Mesothelial cell of epicardium (in vitro differentiated cells): ENCODE measurements around the gene ASTN1. TPM values are rescaled to one million over a fixed set of nuclear protein-coding genes. Genes with fewer than 3 reads are reported as not detected.

Source experiments
- DNase-seq, 2 experiments: peaks; one replicate each; pipeline ENCODE4 v3.0.0; 2021; ENCODE audit warnings: low spot score in 2 of 2; ENCODE audit not compliant: unreplicated experiment in 2 of 2
- H3K27ac Mint-ChIP-seq: 2 replicates; pipeline ENCODE4 v1.8.0; 2021; ENCODE audit warnings: mixed read lengths
- H3K27me3 Mint-ChIP-seq: 2 replicates; pipeline ENCODE4 v1.8.0; 2021; ENCODE audit warnings: low read depth, mixed read lengths
- H3K36me3 Mint-ChIP-seq: 2 replicates; pipeline ENCODE4 v1.8.0; 2021; ENCODE audit warnings: mixed read lengths
- H3K4me1 Mint-ChIP-seq: 2 replicates; pipeline ENCODE4 v1.8.0; 2021; ENCODE audit warnings: mixed read lengths
- H3K4me3 Mint-ChIP-seq: 2 replicates; pipeline ENCODE4 v1.8.0; 2021; ENCODE audit warnings: mild to moderate bottlenecking, moderate library complexity, mixed read lengths
- H3K9me3 Mint-ChIP-seq: 2 replicates; pipeline ENCODE4 v1.8.0; 2021; ENCODE audit warnings: mixed read lengths
- total RNA-seq: library from RNA; stranded (reverse); gene quantifications from 3 replicates; pipeline ENCODE4 v1.2.1, GENCODE V29; 2021
- TF ChIP-seq, protein P1 (sequence below): fragments of 200-600 bp; sonication (generic); IDR thresholded peaks from one replicate; pipeline ENCODE4 v1.5.0; 2021; ENCODE audit warnings: antibody characterized with exemption; ENCODE audit not compliant: unreplicated experiment

Gene ASTN1
- total RNA-seq, 1 donor from 2014 or later = 4.0 TPM

DNA sequence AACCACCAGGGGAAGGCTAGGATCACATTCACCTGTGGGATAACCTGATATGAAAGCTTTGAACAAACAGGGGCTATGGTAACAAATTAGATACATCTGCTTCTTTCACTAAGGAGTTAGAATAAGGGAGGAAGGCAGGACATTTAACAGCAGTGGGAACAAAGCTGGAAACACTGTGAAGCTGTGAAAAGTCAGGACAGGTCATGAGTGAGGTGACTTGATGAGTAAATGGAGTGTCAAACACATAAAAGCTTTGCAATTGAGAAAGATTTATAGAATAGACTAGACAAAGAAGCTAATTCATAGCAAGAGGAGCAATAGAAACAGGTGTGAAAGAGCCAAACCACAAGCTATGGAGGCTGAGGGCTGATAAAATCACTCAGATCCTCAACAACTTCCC lies 110.0 kb downstream of the ASTN1 start:
- no peaks in the 10 kb centered on the region for H3K36me3 Mint-ChIP-seq
- H3K4me1 Mint-ChIP-seq = no peaks in the 10 kb centered on the region
- no peaks in the 10 kb centered on the region for H3K9me3 Mint-ChIP-seq
- H3K27me3 Mint-ChIP-seq = peaks cover 14% of the 10 kb centered on the region
- no peak overlapping the region for H3K27ac Mint-ChIP-seq
- no peak for DNase-seq
- TF ChIP-seq, protein P1, sequence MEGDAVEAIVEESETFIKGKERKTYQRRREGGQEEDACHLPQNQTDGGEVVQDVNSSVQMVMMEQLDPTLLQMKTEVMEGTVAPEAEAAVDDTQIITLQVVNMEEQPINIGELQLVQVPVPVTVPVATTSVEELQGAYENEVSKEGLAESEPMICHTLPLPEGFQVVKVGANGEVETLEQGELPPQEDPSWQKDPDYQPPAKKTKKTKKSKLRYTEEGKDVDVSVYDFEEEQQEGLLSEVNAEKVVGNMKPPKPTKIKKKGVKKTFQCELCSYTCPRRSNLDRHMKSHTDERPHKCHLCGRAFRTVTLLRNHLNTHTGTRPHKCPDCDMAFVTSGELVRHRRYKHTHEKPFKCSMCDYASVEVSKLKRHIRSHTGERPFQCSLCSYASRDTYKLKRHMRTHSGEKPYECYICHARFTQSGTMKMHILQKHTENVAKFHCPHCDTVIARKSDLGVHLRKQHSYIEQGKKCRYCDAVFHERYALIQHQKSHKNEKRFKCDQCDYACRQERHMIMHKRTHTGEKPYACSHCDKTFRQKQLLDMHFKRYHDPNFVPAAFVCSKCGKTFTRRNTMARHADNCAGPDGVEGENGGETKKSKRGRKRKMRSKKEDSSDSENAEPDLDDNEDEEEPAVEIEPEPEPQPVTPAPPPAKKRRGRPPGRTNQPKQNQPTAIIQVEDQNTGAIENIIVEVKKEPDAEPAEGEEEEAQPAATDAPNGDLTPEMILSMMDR = no peak
- H3K4me3 Mint-ChIP-seq = no peak overlapping the region

DNA sequence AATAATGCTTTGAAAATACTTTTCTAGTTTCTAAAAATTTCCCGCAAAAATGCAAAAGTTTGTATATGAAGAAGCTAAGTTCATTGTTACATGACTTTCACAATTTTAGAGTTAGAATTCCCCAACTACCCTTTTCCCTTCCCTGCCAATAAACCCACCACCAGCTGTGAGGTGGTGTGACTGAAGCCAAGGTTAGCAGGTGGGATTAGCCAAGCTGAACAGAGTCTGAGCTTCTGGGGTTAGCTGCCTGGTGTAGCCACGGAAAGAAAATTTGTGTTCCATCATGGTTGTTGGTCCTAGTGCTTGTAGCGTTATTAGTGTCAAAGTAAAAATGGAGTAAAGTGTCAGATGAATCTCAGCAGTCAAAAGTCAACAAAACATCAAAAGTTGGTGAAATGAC lies 110.9 kb downstream of the ASTN1 start:
- Mint-ChIP-seq H3K4me1 (no peaks in the 10 kb centered on the region), H3K4me3 (no peak overlapping the region), H3K36me3 (no peaks in the 10 kb centered on the region), H3K27ac (no peak overlapping the region), H3K27me3 (peaks cover 11% of the 10 kb centered on the region), H3K9me3 (no peaks in the 10 kb centered on the region)
- TF ChIP-seq, protein P1 = no peak
- DNase-seq = no peak

DNA sequence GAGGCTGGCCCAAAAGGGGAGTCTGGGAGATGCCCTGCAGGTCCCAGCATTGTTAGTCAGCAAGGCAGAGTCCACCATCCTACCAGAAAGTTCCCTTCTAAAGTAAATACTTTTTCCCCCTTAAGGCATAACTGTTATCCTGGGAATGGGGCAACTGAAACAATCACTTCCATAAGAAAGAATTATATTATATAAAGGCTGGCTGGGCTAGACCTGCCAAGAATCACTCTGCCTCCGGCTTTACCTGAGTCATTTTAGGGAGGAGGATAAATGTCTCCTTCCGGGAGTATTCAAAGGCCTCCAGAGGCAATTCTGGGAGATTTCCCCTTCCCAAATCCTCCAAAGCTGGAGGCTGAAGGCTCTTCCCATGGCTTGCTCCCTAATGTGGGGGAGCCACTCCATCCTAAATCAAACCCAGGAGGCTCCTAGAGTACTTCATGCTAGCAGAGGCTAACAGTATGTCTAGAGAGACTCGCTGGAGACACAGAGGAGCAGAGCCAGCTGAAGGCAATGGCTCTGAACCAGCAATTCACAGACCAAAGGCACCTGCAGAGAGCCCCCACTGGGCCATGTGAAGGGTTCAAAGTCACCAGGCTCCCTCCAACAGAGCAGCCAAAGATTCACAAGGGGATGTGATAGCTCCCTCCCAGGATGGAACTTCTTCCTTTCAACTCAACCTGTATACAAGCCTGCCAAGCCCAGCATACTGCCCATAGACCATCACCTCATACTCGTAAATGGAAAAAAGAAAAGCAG lies 116.0 kb downstream of the ASTN1 start:
- TF ChIP-seq, protein P1 = no peak
- Mint-ChIP-seq H3K27me3 (peaks cover 34% of the 10 kb centered on the region), H3K9me3 (no peaks in the 10 kb centered on the region), H3K4me3 (no peak overlapping the region), H3K4me1 (no peaks in the 10 kb centered on the region), H3K27ac (no peak overlapping the region), H3K36me3 (no peaks in the 10 kb centered on the region)
- no peak for DNase-seq

DNA sequence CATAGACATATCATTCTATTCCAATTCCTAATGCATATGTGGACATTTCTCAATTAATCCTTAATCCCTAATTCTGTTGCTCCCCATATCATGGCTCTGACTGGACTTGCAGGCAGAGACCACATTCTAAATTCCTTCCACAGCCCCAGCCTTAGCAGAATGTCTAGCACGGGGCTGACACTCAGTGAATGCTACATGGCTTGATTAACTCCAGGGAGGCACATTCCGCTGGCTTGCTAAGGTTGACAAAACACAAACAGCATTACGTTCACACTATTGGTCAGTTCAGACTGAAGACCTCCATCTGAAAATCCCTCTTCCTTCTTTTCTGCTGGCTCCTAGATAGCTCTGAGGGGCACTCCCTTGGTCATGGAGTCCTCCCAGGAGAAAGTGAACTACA lies 119.4 kb downstream of the ASTN1 start:
- Mint-ChIP-seq H3K27ac (no peak overlapping the region), H3K27me3 (peaks cover 56% of the 10 kb centered on the region), H3K4me3 (no peak overlapping the region), H3K4me1 (no peaks in the 10 kb centered on the region), H3K9me3 (no peaks in the 10 kb centered on the region), H3K36me3 (no peaks in the 10 kb centered on the region)
- no peak for DNase-seq
- TF ChIP-seq, protein P1 = no peak

DNA sequence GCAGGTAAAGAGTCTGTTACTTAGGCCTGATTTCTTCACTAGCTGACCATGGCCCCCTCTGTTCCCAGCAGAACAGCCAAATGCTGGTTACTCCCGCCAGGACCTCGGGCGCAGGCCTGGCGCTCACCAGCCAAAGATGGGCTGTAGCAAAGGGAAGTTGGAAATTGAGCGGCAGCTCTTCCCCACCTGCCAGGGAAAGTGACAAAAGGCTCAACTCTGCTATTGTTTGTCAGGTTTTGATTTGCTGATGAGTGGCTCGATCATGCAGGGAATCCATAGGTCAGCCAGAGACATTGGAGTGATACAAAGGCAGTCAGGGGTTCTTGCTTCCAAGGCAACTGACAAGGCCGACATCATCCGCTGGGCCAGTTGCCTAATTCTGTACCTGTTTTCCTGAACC lies 120.1 kb downstream of the ASTN1 start:
- no peaks in the 10 kb centered on the region for H3K4me1 Mint-ChIP-seq
- peaks cover 59% of the 10 kb centered on the region for H3K27me3 Mint-ChIP-seq

More for the DNA sequence above, 120.1 kb downstream of the ASTN1 start:
- no peaks in the 10 kb centered on the region for H3K36me3 Mint-ChIP-seq
- H3K4me3 Mint-ChIP-seq = no peak overlapping the region
- H3K9me3 Mint-ChIP-seq = no peaks in the 10 kb centered on the region
- DNase-seq = no peak
- TF ChIP-seq, protein P1 = no peak
- no peak overlapping the region for H3K27ac Mint-ChIP-seq
